ENCODE measurements around the gene IGF1R. TPM values are rescaled to one million over a fixed set of nuclear protein-coding genes. Genes with fewer than 3 reads are reported as not detected.

Gene IGF1R
- total RNA-seq, 2 donors from 2014 or later: 115 to 119 TPM

DNA sequence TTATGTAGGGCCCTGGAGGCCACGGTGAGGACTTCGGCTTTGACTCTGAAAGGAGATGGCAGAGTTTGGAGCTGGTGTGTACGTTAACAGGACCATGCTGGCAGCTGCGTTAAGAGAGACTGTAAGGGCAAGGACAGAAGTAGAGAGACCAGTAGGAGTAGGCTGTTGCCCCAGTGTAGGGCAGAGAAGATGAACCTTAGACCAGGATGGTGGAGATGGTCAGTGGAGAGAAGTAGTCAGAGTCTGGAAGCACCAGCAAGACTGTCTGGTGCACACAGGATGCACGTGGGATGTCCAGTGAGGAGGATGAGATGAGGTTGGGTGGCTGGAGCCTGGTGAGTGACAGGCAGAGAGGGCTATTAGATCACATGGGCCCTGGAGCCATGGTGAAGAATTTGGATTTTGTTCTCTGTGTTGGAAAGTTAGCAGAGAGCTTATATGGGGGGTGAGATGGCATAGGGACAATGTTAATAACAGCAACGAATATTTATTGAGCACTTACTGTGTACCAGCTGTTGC is 150.1 kb downstream of the IGF1R start:
- Mint-ChIP-seq H3K4me1 (peaks cover 90% of the 10 kb centered on the region), H3K9me3 (no peaks in the 10 kb centered on the region), H3K4me3 (no peak overlapping the region), H3K27ac (no peak overlapping the region), H3K36me3 (ENCODE audit: low read depth) (no peaks in the 10 kb centered on the region), H3K27me3 (ENCODE audit: insufficient read depth) (no peaks in the 10 kb centered on the region)
- Histone ChIP-seq H3K36me3 (ENCODE audit: control insufficient read depth, insufficient read depth, low read length) (no peaks in the 10 kb centered on the region), H3K9me3 (ENCODE audit: control insufficient read depth, low read length) (no peaks in the 10 kb centered on the region), H3K9ac (ENCODE audit: extremely low read depth, low read length, poor library complexity, severe bottlenecking) (no peak overlapping the region), H3K27me3 (ENCODE audit: control insufficient read depth, insufficient read depth, low read length, poor library complexity, severe bottlenecking) (no peaks in the 10 kb centered on the region), H3K4me1 (ENCODE audit: control insufficient read depth, insufficient read depth, low read length) (peaks cover 52% of the 10 kb centered on the region), H3K4me3 (ENCODE audit: low read length) (peak overlapping the region; percentile 70), H3K27ac (ENCODE audit: low read depth, low read length) (no peak overlapping the region)
- 84 to 86% methylated on average over 6 of the region's 6 CpGs for WGBS, 2 experiments (ENCODE audit: insufficient coverage in 1 of 2, insufficient read length in 1 of 2)
- peak; percentile 43 for DNase-seq
- TF ChIP-seq CTCF (conservative IDR thresholded peaks at IDR 0.05): no peak

DNA sequence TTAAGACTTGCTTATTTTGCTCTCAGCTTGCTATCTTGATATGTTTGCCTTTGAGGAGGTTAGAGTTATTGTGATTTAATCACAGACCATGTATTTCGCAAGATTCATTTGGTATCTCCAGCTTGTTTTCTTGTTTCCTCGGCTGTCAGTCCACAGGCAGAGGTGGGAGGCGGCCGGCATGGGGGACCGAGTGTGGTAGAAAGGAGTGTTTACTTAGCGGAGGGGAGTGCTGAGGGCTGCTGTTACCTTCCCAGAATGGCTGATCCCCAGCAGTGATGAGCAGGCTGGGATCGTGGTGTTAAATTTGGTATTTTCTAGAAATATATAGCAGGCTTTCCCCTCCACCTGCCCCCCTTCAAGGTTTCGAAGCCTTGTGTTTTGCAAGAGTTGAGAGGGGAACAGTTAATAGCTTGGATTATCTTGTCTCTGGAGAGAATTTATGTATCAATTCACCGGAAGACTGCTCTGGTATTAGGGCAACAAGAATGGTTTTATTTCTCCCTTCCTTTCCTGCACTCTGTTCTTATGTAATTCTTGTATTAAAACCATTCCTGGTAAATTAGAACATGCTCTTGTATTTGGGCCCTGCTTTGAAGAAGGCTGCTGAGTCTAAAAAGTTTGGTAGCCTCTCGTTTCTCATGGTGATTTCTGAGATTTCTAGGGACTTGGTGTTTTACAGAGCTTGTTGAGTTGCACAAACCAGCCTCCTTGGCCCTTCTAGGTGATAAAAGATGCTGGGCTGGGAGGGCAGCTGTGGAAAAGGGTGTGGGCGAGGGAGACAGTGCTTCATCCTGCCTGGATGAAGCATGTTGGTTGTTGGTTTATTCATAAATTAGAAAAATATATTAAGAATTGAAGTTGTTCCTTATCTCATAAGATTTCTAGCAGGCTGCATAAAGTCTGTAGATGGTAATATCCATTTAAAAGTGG is 151.4 kb downstream of the IGF1R start:
- peak overlapping the region; percentile 44 for H3K4me3 Mint-ChIP-seq
- no peaks in the 10 kb centered on the region for H3K9me3 Mint-ChIP-seq
- Histone ChIP-seq H3K4me1 (ENCODE audit: control insufficient read depth, insufficient read depth, low read length) (peaks cover 41% of the 10 kb centered on the region), H3K36me3 (ENCODE audit: control insufficient read depth, insufficient read depth, low read length) (no peaks in the 10 kb centered on the region), H3K9me3 (ENCODE audit: control insufficient read depth, low read length) (no peaks in the 10 kb centered on the region), H3K27me3 (ENCODE audit: control insufficient read depth, insufficient read depth, low read length, poor library complexity, severe bottlenecking) (no peaks in the 10 kb centered on the region), H3K27ac (ENCODE audit: low read depth, low read length) (peak overlapping the region; percentile 99), H3K9ac (ENCODE audit: extremely low read depth, low read length, poor library complexity, severe bottlenecking) (peak overlapping the region; percentile 65), H3K4me3 (ENCODE audit: low read length) (peak overlapping the region; percentile 70)
- peaks cover 4% of the 10 kb centered on the region for H3K36me3 Mint-ChIP-seq (ENCODE audit: low read depth)
- H3K27ac Mint-ChIP-seq: peak overlapping the region; percentile 98
- H3K27me3 Mint-ChIP-seq (ENCODE audit: insufficient read depth): no peaks in the 10 kb centered on the region
- peaks cover 81% of the 10 kb centered on the region for H3K4me1 Mint-ChIP-seq
- 5 to 11% methylated on average over 2 to 11 of the region's 11 CpGs for whole genome bisulfite sequencing, 2 experiments (ENCODE audit: insufficient coverage in 1 of 2, insufficient read length in 1 of 2)
- peak; percentile 89 for DNase-seq
- no peak for TF ChIP-seq CTCF (conservative IDR thresholded peaks at IDR 0.05)

- peak overlapping the region; percentile 72 for H3K4me3 ChIP-seq (ENCODE audit: low read length)
- H3K27me3 ChIP-seq (ENCODE audit: control insufficient read depth, insufficient read depth, low read length, poor library complexity, severe bottlenecking): no peaks in the 10 kb centered on the region
- 0% methylated on average over 7 to 9 of the region's 11 CpGs for WGBS, 2 experiments (ENCODE audit: insufficient coverage in 1 of 2, insufficient read length in 1 of 2)
- Mint-ChIP-seq H3K27ac (peak overlapping the region; percentile 98), H3K36me3 (ENCODE audit: low read depth) (peaks cover 4% of the 10 kb centered on the region), H3K9me3 (no peaks in the 10 kb centered on the region), H3K27me3 (ENCODE audit: insufficient read depth) (no peaks in the 10 kb centered on the region), H3K4me1 (peaks cover 81% of the 10 kb centered on the region), H3K4me3 (peak overlapping the region; percentile 44)
- H3K9me3 ChIP-seq (ENCODE audit: control insufficient read depth, low read length): no peaks in the 10 kb centered on the region
- DNase-seq: peak; percentile 93
- H3K27ac ChIP-seq (ENCODE audit: low read depth, low read length): peak overlapping the region; percentile 99
- peak overlapping the region; percentile 71 for H3K9ac ChIP-seq (ENCODE audit: extremely low read depth, low read length, poor library complexity, severe bottlenecking)
- TF ChIP-seq CTCF (conservative IDR thresholded peaks at IDR 0.05): no peak
- H3K36me3 ChIP-seq (ENCODE audit: control insufficient read depth, insufficient read depth, low read length): no peaks in the 10 kb centered on the region
- H3K4me1 ChIP-seq (ENCODE audit: control insufficient read depth, insufficient read depth, low read length): peaks cover 38% of the 10 kb centered on the region
Observed at GRCh38 chr15:98800437-98801233, 152.3 kb downstream of the IGF1R start.
